K562 (cell line): ENCODE data around the gene FOS. TPM values are rescaled to one million over a fixed set of nuclear protein-coding genes. Genes with fewer than 3 reads are reported as not detected.

ENCODE experiments used
- HDAC3 ChIP-seq: fragments of 450-650 bp; IDR thresholded peaks from 2 replicates; pipeline ENCODE4 v1.6.1; 2018; ENCODE audit warnings: borderline replicate concordance, mild to moderate bottlenecking, moderate library complexity; ENCODE audit not compliant: partially characterized antibody
- L3MBTL2 ChIP-seq: fragments of 450-650 bp; IDR thresholded peaks from 2 replicates; pipeline ENCODE4 v1.6.1; 2016; ENCODE audit warnings: mild to moderate bottlenecking, moderate library complexity
- MYC ChIP-seq, 2 experiments: fragments of 250-450 bp in 1 of 2; sonication (Bioruptor Pico) in 1 of 2; IDR thresholded peaks; 2 replicates each; pipeline versions ENCODE4 v1.5.1 to v1.6.1; 2012 to 2021; ENCODE audit warnings: low read depth in 2 of 2, borderline replicate concordance in 1 of 2, improper control_type of control experiment in 1 of 2, low read length in 1 of 2, mild to moderate bottlenecking in 1 of 2, moderate library complexity in 1 of 2
- MYNN ChIP-seq, 2 experiments: sonication (generic); formaldehyde crosslinking in 1 of 2; IDR thresholded peaks; 2 replicates each; pipeline versions ENCODE4 v1.5.0 to v1.6.1; 2016 to 2020; ENCODE audit warnings: antibody characterized with exemption in 1 of 2, missing genetic modification reagents in 1 of 2
- polyA plus RNA-seq, 8 experiments: library from polyadenylated mRNA; depleted of rRNA in 4 of 8; stranded (reverse) in 5 of 8; unstranded in 3 of 8; fragments of >200 nt; fragmentation: Nextera tagmentation in 2 of 8; fragmentation: Illumina TruSeq in 1 of 8; extraction: Ambion mirVana in 2 of 8; extraction: Trizol in 1 of 8; gene quantifications; 2 replicates each; pipeline versions ENCODE4 v1.2.1 to v1.2.3, GENCODE V29; 2011 to 2014; ENCODE audit warnings: inconsistent platforms in 1 of 8, missing spikeins in 1 of 8
- total RNA-seq, 7 experiments: library from RNA; depleted of rRNA in 6 of 7; stranded (reverse); fragments of >200 nt in 6 of 7; fragmentation: Illumina TruSeq in 2 of 7; extraction: Trizol in 2 of 7; gene quantifications; 2 replicates each; pipeline versions ENCODE4 v1.2.1 to v1.2.3, GENCODE V29; 2011 to 2021; ENCODE audit warnings: low replicate concordance in 1 of 7
- TF ChIP-seq, protein P1 (sequence below): sonication (generic); formaldehyde crosslinking; IDR thresholded peaks from 2 replicates; pipeline ENCODE4 v1.9.0; 2022; ENCODE audit warnings: mild to moderate bottlenecking, missing genetic modification reagents
- TF ChIP-seq, protein P2 (sequence below): fragments of 450-650 bp; IDR thresholded peaks from 2 replicates; pipeline ENCODE4 v1.6.1; 2016; ENCODE audit warnings: mild to moderate bottlenecking, moderate library complexity
- TF ChIP-seq, protein P3 (sequence below): sonication (generic); formaldehyde crosslinking; IDR thresholded peaks from 2 replicates; pipeline ENCODE4 v1.5.0; 2020; ENCODE audit warnings: missing genetic modification reagents

The FOS gene
- total and polyA plus RNA-seq, 9 of the 15 experiments (the other 6 are each of a cell fraction or from before 2014, with no cell fraction given) = 0.54 to 13.8 (median 8.9) TPM

DNA sequence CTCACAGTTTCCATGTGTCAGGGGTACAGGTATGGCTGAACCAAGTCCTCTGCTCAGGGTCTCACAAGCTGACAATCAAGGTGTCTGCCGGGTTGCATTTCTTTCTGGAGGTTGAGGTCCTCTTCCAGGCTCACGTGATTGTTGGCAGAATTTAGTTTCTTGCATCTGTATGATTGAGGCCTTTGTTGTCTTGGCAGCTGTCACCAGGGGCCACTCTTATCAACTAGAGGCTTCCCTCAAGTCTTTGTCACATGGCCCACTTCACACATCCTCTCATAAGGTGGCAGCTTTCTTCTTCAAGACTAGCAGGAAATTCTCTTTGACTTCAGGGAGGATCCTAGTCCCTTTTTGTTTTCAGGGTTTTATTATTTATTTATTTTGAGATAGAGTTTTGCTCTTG is 46.0 kb upstream of the FOS start (continued):
- peak; percentile 66 for TF ChIP-seq L3MBTL2
- TF ChIP-seq MYC (IDR thresholded peaks at IDR 0.05; ENCODE audit: low read depth, low read length) = no peak
- TF ChIP-seq MYC (CRISPR knock-in tag; IDR thresholded peaks at IDR 0.05; ENCODE audit: borderline replicate concordance, low read depth) = no peak
- peak; percentile 86; the same call in 1 of the 2 replicates for TF ChIP-seq MYNN (IDR thresholded peaks at IDR 0.05)
- no peak for TF ChIP-seq MYNN (CRISPR knock-in tag; IDR thresholded peaks at IDR 0.05)
- TF ChIP-seq, protein P1, sequence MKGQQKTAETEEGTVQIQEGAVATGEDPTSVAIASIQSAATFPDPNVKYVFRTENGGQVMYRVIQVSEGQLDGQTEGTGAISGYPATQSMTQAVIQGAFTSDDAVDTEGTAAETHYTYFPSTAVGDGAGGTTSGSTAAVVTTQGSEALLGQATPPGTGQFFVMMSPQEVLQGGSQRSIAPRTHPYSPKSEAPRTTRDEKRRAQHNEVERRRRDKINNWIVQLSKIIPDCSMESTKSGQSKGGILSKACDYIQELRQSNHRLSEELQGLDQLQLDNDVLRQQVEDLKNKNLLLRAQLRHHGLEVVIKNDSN (CRISPR knock-in tag) = peak; percentile 51
- no peak for TF ChIP-seq HDAC3
- TF ChIP-seq, protein P2, sequence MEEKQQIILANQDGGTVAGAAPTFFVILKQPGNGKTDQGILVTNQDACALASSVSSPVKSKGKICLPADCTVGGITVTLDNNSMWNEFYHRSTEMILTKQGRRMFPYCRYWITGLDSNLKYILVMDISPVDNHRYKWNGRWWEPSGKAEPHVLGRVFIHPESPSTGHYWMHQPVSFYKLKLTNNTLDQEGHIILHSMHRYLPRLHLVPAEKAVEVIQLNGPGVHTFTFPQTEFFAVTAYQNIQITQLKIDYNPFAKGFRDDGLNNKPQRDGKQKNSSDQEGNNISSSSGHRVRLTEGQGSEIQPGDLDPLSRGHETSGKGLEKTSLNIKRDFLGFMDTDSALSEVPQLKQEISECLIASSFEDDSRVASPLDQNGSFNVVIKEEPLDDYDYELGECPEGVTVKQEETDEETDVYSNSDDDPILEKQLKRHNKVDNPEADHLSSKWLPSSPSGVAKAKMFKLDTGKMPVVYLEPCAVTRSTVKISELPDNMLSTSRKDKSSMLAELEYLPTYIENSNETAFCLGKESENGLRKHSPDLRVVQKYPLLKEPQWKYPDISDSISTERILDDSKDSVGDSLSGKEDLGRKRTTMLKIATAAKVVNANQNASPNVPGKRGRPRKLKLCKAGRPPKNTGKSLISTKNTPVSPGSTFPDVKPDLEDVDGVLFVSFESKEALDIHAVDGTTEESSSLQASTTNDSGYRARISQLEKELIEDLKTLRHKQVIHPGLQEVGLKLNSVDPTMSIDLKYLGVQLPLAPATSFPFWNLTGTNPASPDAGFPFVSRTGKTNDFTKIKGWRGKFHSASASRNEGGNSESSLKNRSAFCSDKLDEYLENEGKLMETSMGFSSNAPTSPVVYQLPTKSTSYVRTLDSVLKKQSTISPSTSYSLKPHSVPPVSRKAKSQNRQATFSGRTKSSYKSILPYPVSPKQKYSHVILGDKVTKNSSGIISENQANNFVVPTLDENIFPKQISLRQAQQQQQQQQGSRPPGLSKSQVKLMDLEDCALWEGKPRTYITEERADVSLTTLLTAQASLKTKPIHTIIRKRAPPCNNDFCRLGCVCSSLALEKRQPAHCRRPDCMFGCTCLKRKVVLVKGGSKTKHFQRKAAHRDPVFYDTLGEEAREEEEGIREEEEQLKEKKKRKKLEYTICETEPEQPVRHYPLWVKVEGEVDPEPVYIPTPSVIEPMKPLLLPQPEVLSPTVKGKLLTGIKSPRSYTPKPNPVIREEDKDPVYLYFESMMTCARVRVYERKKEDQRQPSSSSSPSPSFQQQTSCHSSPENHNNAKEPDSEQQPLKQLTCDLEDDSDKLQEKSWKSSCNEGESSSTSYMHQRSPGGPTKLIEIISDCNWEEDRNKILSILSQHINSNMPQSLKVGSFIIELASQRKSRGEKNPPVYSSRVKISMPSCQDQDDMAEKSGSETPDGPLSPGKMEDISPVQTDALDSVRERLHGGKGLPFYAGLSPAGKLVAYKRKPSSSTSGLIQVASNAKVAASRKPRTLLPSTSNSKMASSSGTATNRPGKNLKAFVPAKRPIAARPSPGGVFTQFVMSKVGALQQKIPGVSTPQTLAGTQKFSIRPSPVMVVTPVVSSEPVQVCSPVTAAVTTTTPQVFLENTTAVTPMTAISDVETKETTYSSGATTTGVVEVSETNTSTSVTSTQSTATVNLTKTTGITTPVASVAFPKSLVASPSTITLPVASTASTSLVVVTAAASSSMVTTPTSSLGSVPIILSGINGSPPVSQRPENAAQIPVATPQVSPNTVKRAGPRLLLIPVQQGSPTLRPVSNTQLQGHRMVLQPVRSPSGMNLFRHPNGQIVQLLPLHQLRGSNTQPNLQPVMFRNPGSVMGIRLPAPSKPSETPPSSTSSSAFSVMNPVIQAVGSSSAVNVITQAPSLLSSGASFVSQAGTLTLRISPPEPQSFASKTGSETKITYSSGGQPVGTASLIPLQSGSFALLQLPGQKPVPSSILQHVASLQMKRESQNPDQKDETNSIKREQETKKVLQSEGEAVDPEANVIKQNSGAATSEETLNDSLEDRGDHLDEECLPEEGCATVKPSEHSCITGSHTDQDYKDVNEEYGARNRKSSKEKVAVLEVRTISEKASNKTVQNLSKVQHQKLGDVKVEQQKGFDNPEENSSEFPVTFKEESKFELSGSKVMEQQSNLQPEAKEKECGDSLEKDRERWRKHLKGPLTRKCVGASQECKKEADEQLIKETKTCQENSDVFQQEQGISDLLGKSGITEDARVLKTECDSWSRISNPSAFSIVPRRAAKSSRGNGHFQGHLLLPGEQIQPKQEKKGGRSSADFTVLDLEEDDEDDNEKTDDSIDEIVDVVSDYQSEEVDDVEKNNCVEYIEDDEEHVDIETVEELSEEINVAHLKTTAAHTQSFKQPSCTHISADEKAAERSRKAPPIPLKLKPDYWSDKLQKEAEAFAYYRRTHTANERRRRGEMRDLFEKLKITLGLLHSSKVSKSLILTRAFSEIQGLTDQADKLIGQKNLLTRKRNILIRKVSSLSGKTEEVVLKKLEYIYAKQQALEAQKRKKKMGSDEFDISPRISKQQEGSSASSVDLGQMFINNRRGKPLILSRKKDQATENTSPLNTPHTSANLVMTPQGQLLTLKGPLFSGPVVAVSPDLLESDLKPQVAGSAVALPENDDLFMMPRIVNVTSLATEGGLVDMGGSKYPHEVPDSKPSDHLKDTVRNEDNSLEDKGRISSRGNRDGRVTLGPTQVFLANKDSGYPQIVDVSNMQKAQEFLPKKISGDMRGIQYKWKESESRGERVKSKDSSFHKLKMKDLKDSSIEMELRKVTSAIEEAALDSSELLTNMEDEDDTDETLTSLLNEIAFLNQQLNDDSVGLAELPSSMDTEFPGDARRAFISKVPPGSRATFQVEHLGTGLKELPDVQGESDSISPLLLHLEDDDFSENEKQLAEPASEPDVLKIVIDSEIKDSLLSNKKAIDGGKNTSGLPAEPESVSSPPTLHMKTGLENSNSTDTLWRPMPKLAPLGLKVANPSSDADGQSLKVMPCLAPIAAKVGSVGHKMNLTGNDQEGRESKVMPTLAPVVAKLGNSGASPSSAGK = 0 out of 2 replicates have a peak, but pooled peaks have one; percentile 33
- TF ChIP-seq, protein P3, sequence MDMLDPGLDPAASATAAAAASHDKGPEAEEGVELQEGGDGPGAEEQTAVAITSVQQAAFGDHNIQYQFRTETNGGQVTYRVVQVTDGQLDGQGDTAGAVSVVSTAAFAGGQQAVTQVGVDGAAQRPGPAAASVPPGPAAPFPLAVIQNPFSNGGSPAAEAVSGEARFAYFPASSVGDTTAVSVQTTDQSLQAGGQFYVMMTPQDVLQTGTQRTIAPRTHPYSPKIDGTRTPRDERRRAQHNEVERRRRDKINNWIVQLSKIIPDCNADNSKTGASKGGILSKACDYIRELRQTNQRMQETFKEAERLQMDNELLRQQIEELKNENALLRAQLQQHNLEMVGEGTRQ = 0 out of 2 replicates have a peak, but pooled peaks have one; percentile 10
- TF ChIP-seq, all 486 proteins: peak for 10
